SK-MEL-5 (cell line): Measurements from ENCODE around the gene GRB10. TPM values are rescaled to one million over a fixed set of nuclear protein-coding genes. Genes with fewer than 3 reads are reported as not detected.

Experiments
- DNase-seq: peaks from one replicate; pipeline ENCODE4 v3.0.0-alpha.2; 2016; ENCODE audit warnings: low read depth, low spot score
- in situ Hi-C: cut with HindIII; loops from 2 replicates; pipeline ENCODE4 v1.10.0; 2016; ENCODE audit warnings: low sequenced_read_pairs, high pct_unique_total_duplicates, low pct_unique_long_range_greater_than_20kb
- total RNA-seq: library from RNA; depleted of rRNA; stranded (reverse); fragments of >200 nt; shearing (Covaris generic); gene quantifications from 2 replicates; pipeline ENCODE4 v1.2.3, GENCODE V29; 2014

GRB10 gene
- total RNA-seq, 1 experiment from 2014 or later, result 94.3 TPM

GRCh38 chr7:50674896-50675835 lies 107.5 kb downstream of the GRB10 start:
- DNase-seq, result no peak
- in situ Hi-C loops, result no loop called here

GRCh38 chr7:50674299-50674698 lies 108.4 kb downstream of the GRB10 start:
- in situ Hi-C loops, result no loop called here

GRCh38 chr7:50673096-50673495 lies 109.6 kb downstream of the GRB10 start:
- in situ Hi-C loops, result no loop called here
- no peak for DNase-seq

More at GRCh38 chr7:50674299-50674698, 108.4 kb downstream of the GRB10 start:
- no peak for DNase-seq

GRCh38 chr7:50672045-50672444 lies 110.7 kb downstream of the GRB10 start:
- no peak for DNase-seq
- in situ Hi-C loops, result no loop called here

GRCh38 chr7:50671386-50671785 lies 111.3 kb downstream of the GRB10 start:
- in situ Hi-C loops, result no loop called here
- no peak for DNase-seq

GRCh38 chr7:50669890-50670289 lies 112.8 kb downstream of the GRB10 start:
- in situ Hi-C loops, result no loop called here
- DNase-seq, result no peak

GRCh38 chr7:50667789-50668226 lies 114.9 kb downstream of the GRB10 start:
- no peak for DNase-seq
- in situ Hi-C loops, result no loop called here

GRCh38 chr7:50667338-50667737 lies 115.4 kb downstream of the GRB10 start:
- in situ Hi-C loops, result no loop called here
- DNase-seq, result no peak

- in situ Hi-C loops, result no loop called here
- no peak for DNase-seq
Measured at GRCh38 chr7:50666124-50666496, 116.6 kb downstream of the GRB10 start.

- DNase-seq, result no peak
Measured at GRCh38 chr7:50665403-50666123, 117.1 kb downstream of the GRB10 start.

GRCh38 chr7:50664937-50665336 lies 117.8 kb downstream of the GRB10 start:
- no peak for DNase-seq
- in situ Hi-C loops, result no loop called here

More at GRCh38 chr7:50665403-50666123, 117.1 kb downstream of the GRB10 start:
- in situ Hi-C loops, result no loop called here

- in situ Hi-C loops, result no loop called here
Measured at GRCh38 chr7:50664461-50664922, 118.2 kb downstream of the GRB10 start.

GRCh38 chr7:50663396-50664102 lies 119.1 kb downstream of the GRB10 start:
- in situ Hi-C loops, result no loop called here
- DNase-seq, result no peak

More at GRCh38 chr7:50664461-50664922, 118.2 kb downstream of the GRB10 start:
- DNase-seq, result peak; percentile 19

- DNase-seq, result no peak
- in situ Hi-C loops, result no loop called here
Measured at GRCh38 chr7:50662996-50663395, 119.7 kb downstream of the GRB10 start.

GRCh38 chr7:50662041-50662694 lies 120.5 kb downstream of the GRB10 start:
- in situ Hi-C loops, result no loop called here
- no peak for DNase-seq

GRCh38 chr7:50661345-50662040 lies 121.2 kb downstream of the GRB10 start:
- in situ Hi-C loops, result no loop called here

GRCh38 chr7:50660830-50661175 lies 121.9 kb downstream of the GRB10 start:
- DNase-seq, result no peak
- in situ Hi-C loops, result no loop called here

More at GRCh38 chr7:50661345-50662040, 121.2 kb downstream of the GRB10 start:
- no peak for DNase-seq
